GM12873 (cell line): ENCODE results near the gene MTCH1.

Experiments
- TF ChIP-seq, protein P1 (sequence below): IDR thresholded peaks from 2 replicates; pipeline ENCODE4 v1.5.1; 2012; ENCODE audit warnings: low read depth, mild to moderate bottlenecking, moderate library complexity, low read length, control low read depth; ENCODE audit not compliant: insufficient read depth; ENCODE audit errors: missing control alignments

Gene MTCH1

DNA sequence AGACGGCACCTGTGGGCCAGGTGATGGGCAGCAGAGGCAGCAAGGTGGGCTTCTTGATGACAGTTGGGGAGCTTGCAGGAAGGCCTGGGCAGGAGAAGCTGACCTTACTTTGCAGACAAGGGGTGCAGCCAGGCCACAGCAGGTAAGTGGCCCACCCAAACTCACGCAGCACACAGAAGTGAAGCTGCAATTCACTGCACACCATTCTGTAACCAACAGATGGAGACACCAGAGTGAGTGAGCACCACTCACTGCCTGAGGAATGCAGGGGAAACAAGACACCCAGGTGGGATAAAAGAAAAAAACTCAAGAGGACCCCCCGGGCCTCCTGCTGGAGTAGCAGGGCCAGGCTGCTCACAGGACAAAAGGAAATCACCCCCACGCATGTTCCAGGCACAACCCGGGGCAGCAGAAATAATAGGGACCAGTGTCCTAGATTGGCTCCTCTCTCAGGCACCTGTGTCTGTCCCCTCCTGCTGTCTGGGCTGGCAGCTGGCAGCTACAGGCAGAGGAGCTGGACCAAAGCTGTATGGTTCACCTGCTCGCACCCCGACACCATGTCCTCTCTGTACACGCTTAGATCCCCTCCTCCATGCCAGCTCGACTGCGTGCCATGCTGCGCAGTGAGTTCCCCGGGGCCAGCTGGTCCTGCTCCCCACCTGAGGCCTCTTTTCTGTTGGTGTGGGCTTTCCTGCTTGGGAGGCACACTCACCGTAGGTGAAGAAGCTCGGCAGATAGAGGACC, 4.9 kb downstream of the MTCH1 start:
- TF ChIP-seq, protein P1, sequence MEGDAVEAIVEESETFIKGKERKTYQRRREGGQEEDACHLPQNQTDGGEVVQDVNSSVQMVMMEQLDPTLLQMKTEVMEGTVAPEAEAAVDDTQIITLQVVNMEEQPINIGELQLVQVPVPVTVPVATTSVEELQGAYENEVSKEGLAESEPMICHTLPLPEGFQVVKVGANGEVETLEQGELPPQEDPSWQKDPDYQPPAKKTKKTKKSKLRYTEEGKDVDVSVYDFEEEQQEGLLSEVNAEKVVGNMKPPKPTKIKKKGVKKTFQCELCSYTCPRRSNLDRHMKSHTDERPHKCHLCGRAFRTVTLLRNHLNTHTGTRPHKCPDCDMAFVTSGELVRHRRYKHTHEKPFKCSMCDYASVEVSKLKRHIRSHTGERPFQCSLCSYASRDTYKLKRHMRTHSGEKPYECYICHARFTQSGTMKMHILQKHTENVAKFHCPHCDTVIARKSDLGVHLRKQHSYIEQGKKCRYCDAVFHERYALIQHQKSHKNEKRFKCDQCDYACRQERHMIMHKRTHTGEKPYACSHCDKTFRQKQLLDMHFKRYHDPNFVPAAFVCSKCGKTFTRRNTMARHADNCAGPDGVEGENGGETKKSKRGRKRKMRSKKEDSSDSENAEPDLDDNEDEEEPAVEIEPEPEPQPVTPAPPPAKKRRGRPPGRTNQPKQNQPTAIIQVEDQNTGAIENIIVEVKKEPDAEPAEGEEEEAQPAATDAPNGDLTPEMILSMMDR: no peak

DNA sequence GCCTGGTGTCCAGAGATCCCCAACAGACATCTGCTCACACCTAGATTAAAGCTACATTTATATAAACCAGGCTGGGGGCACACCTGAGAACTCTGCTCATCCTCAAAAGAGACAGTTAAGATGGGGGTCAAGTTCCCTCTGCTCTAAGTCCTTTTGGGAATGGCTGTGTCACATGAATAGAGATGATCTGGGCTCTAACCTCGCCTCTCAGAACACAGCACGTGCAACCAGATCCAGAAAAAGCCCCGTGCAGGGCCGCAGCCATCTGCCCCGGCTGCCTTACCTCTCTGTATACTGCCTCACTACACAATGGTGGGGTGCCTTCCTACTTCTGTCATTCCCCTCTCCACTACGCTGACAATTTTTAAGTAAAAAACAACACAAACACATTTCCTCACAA, 5.9 kb downstream of the MTCH1 start:
- TF ChIP-seq, protein P1: no peak

- TF ChIP-seq, protein P1: peak; percentile 78
Observed at GRCh38 chr6:36979347-36979742, 6.7 kb downstream of the MTCH1 start.

GRCh38 chr6:36978421-36979346, 7.3 kb downstream of the MTCH1 start:
- TF ChIP-seq, protein P1: no peak

- TF ChIP-seq, protein P1: peak; percentile 53
Observed at GRCh38 chr6:36977470-36977941, 8.5 kb downstream of the MTCH1 start.

GRCh38 chr6:36976931-36977330, 9.1 kb downstream of the MTCH1 start:
- TF ChIP-seq, protein P1: no peak

GRCh38 chr6:36976509-36976908, 9.5 kb downstream of the MTCH1 start:
- TF ChIP-seq, protein P1: no peak
